A673 (cell line): Measurements from ENCODE around the gene KCTD7. TPM values are rescaled to one million over a fixed set of nuclear protein-coding genes. Genes with fewer than 3 reads are reported as not detected.
"Not testable (repeated sequence)": the region's sequence is repeated elsewhere in the genome, so short reads cannot be mapped to it uniquely, and the experiment has no call there.

Experiments
- BruUV-seq: library from RNA; stranded (reverse); fragments of 400-500 nt; replicated peaks from 2 replicates; lab custom pipeline; 2021; lab: Mats Ljungman, UMichigan
- CTCF ChIA-PET: fragments of 300-600 bp; sonication (Branson Sonifier 250); formaldehyde crosslinking; loops from one replicate; lab custom pipeline; 2022; ENCODE audit warnings: antibody characterized with exemption; lab: Charles Lee
- POLR2A ChIA-PET: fragments of 300-600 bp; sonication (Branson Sonifier 250); formaldehyde crosslinking; loops from one replicate; lab custom pipeline; 2022; ENCODE audit warnings: antibody characterized with exemption; ENCODE audit not compliant: low non-redundant PET; lab: Charles Lee
- DNase-seq: peaks from one replicate; pipeline ENCODE4 v3.0.0-alpha.2; 2015; ENCODE audit warnings: low spot score
- H3K27ac ChIP-seq: fragments of 200-600 bp; sonication (generic); 2 replicates; pipeline ENCODE4 v1.5.1; 2016; ENCODE audit warnings: mixed run types, low read depth, mild to moderate bottlenecking, mixed read lengths, antibody characterized with exemption, low read length; ENCODE audit not compliant: poor library complexity, severe bottlenecking
- H3K27me3 ChIP-seq: fragments of 200-600 bp; sonication (generic); replicated peaks from 2 replicates; pipeline ENCODE4 v1.6.1; 2017; ENCODE audit warnings: mixed run types, low read depth, mild to moderate bottlenecking, mixed read lengths, antibody characterized with exemption, low read length; ENCODE audit not compliant: insufficient read depth, poor library complexity
- H3K36me3 ChIP-seq: fragments of 200-600 bp; sonication (generic); 2 replicates; pipeline ENCODE4 v1.6.1; 2016; ENCODE audit warnings: mixed run types, mild to moderate bottlenecking, mixed read lengths, antibody characterized with exemption, low read length; ENCODE audit not compliant: insufficient read depth, poor library complexity, severe bottlenecking
- H3K4me1 ChIP-seq: fragments of 200-600 bp; sonication (generic); 2 replicates; pipeline ENCODE4 v1.6.1; 2017; ENCODE audit warnings: mixed run types, mild to moderate bottlenecking, mixed read lengths, antibody characterized with exemption, low read length; ENCODE audit not compliant: insufficient read depth, poor library complexity, severe bottlenecking
- H3K4me3 ChIP-seq: fragments of 200-600 bp; sonication (generic); 2 replicates; pipeline ENCODE4 v1.5.1; 2016; ENCODE audit warnings: low read depth, mixed run types, mild to moderate bottlenecking, mixed read lengths, low read length; ENCODE audit not compliant: poor library complexity, severe bottlenecking
- H3K9me3 ChIP-seq: fragments of 200-600 bp; sonication (generic); 2 replicates; pipeline ENCODE4 v1.6.1; 2016; ENCODE audit warnings: mixed run types, low read depth, mild to moderate bottlenecking, mixed read lengths, antibody characterized with exemption, low read length; ENCODE audit not compliant: poor library complexity, severe bottlenecking
- EZH2 ChIP-seq: fragments of 200-600 bp; sonication (generic); IDR thresholded peaks from 2 replicates; pipeline ENCODE4 v1.6.1; 2017; ENCODE audit warnings: borderline replicate concordance, low read depth, mild to moderate bottlenecking, mixed read lengths, antibody characterized with exemption, low read length; ENCODE audit not compliant: poor library complexity, severe bottlenecking
- intact Hi-C: fragments of 100-400 bp; cut with micrococcal nuclease; formaldehyde crosslinking; loops from one replicate; pipeline ENCODE4 v1.10.0; 2022; ENCODE audit not compliant: unreplicated experiment
- total RNA-seq: library from RNA; stranded (reverse); gene quantifications from 2 replicates; pipeline ENCODE4 v1.2.3, GENCODE V29; 2021
- TF ChIP-seq, protein P1 (sequence below): fragments of 300-800, 200-600 bp; sonication (generic); conservative IDR thresholded peaks from 2 replicates; pipeline ENCODE4 v1.5.1; 2017; ENCODE audit warnings: low read depth, mild to moderate bottlenecking, antibody characterized with exemption, low read length, moderate library complexity, mixed read lengths

The KCTD7 gene
- total RNA-seq, 1 experiment from 2014 or later, result 10.6 TPM

DNA sequence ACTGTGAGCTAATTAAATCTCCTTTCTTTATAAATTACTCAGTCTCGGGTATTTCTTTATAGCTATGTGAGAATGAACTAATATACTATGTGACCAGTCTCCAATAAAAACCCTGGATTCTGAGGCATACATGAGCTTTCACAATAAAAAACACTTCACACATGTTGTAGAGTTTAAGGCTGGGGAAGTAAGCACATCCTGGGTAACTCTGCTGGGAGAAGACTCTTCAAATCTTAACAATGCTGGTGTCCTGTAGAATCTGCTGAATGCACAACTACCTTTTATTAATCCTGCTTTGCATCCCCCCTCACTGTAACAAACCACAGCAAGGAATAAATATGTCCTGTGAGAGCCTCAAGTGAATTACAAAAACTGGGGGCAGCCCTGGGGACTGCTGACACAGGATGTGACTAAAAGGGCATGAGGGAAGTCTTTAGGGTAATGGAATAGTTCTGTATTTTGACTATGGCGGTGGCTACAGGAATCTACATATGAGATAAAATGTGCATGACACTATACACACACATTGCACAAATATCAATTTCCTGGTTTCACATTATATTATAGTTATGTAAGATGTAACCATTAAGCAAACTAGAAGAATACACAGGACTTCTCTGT lies 45.1 kb upstream of the KCTD7 start:
- Histone ChIP-seq H3K27ac (no peak overlapping the region), H3K27me3 (no peaks in the 10 kb centered on the region), H3K4me3 (no peak overlapping the region), H3K36me3 (peaks cover 9% of the 10 kb centered on the region), H3K9me3 (no peaks in the 10 kb centered on the region), H3K4me1 (no peaks in the 10 kb centered on the region)
- no TSS peak for BruUV-seq
- ChIA-PET CTCF (no interaction called here), POLR2A (interaction anchor here (0.5 kb wide), 1 partner anchor 463 kb away, joined by 4 read pairs; no protein-coding TSS in a partner anchor)
- no peak for DNase-seq
- intact Hi-C loops, result no loop called here
- TF ChIP-seq, protein P1, sequence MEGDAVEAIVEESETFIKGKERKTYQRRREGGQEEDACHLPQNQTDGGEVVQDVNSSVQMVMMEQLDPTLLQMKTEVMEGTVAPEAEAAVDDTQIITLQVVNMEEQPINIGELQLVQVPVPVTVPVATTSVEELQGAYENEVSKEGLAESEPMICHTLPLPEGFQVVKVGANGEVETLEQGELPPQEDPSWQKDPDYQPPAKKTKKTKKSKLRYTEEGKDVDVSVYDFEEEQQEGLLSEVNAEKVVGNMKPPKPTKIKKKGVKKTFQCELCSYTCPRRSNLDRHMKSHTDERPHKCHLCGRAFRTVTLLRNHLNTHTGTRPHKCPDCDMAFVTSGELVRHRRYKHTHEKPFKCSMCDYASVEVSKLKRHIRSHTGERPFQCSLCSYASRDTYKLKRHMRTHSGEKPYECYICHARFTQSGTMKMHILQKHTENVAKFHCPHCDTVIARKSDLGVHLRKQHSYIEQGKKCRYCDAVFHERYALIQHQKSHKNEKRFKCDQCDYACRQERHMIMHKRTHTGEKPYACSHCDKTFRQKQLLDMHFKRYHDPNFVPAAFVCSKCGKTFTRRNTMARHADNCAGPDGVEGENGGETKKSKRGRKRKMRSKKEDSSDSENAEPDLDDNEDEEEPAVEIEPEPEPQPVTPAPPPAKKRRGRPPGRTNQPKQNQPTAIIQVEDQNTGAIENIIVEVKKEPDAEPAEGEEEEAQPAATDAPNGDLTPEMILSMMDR, result no peak
- no peak for TF ChIP-seq EZH2

DNA sequence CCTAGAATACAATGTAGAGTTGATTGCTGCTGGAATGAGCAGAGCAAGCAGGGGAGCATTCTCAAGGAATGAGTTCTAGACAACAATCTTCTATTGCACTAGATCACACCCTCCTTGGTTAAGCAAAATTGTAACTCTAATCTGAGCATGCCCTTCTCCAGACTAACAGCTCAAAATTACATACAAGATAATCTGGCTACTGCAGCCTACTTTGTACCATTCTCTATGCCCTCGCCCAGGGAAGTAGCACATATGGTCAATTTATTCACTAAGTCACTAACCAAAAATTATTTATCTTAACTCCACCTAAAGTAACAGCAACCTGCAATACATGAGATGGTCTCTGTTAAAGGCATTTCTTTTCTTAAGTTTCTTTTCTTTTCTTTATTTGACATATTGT lies 42.5 kb upstream of the KCTD7 start:
- ChIA-PET POLR2A (no interaction called here), CTCF (no interaction called here)
- no TSS peak for BruUV-seq
- H3K36me3 ChIP-seq, result peaks cover 9% of the 10 kb centered on the region
- no peak overlapping the region for H3K4me3 ChIP-seq
- no peak for DNase-seq
- intact Hi-C loops, result no loop called here
- no peak overlapping the region for H3K27ac ChIP-seq
- H3K4me1 ChIP-seq, result peaks cover 5% of the 10 kb centered on the region
- H3K27me3 ChIP-seq, result no peaks in the 10 kb centered on the region
- H3K9me3 ChIP-seq, result no peaks in the 10 kb centered on the region
- TF ChIP-seq, protein P1, result no peak
- TF ChIP-seq EZH2, result no peak

DNA sequence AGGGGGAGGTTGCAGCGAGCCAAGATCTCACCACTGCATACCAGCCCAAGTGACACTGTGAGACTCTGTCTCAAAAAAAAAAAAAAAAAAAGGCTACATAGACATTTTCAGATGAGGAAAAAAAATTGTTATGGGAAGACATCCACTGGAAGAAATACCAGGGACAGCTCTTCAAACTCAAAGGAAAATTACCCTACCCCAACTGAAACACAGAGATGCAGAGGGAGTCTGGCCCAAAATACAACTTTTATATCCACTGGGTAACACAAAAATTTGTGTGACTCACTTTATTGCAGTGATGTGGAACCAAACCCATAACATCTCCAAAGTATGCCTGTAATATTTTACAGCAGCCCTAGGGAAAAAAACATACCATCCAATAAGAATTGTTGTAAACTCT lies 40.5 kb upstream of the KCTD7 start:
- H3K4me3 ChIP-seq, H3K9me3 ChIP-seq, H3K27me3 ChIP-seq, BruUV-seq, POLR2A ChIA-PET, H3K36me3 ChIP-seq, H3K27ac ChIP-seq, CTCF ChIA-PET, H3K4me1 ChIP-seq, intact Hi-C loops, DNase-seq: not testable (repeated sequence)

DNA sequence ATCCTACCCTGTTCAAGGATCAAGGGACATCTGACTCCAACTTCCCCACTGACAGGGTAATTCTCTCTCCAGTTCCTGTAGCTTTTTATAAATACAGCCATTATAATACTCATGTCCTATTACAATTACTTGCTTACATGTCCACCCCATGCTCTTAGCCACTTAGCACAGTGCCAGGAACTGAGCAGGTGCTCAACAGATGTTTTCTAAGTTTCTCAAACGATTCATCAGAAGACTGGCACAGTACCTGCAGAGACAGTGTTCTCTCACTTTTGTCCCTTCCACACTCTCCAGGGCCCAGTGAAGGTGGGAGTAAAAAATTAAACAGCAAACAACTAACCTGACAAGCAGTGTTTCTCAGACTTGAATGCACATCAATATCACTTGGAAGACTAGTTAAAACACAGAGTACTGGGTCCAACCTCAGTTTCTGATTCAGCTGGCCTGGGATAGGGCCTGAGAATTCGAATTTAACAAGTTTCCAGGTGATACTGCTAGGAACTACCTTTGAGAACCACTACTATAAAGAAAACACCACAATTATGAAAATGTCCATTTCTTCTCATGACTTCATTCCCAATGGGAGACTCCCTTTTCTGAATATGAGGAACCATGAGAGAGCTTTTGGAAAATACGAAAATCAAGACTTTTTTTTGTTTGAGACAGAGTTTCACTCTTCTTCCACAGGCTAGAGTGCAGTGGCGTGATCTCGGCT lies 39.7 kb upstream of the KCTD7 start:
- H3K4me3 ChIP-seq, DNase-seq, H3K9me3 ChIP-seq, H3K27me3 ChIP-seq, H3K4me1 ChIP-seq, H3K36me3 ChIP-seq, H3K27ac ChIP-seq, intact Hi-C loops: not testable (repeated sequence)
- TSS peak; percentile 14 for BruUV-seq
- ChIA-PET CTCF (interaction anchor here (0.6 kb wide), 1 partner anchor 109 kb away, joined by 3 read pairs; no protein-coding TSS in a partner anchor), POLR2A (interaction anchor here (0.5 kb wide), 1 partner anchor 40 kb away, joined by 8 read pairs; the partner anchor contains the start of gene KCTD7)

DNA sequence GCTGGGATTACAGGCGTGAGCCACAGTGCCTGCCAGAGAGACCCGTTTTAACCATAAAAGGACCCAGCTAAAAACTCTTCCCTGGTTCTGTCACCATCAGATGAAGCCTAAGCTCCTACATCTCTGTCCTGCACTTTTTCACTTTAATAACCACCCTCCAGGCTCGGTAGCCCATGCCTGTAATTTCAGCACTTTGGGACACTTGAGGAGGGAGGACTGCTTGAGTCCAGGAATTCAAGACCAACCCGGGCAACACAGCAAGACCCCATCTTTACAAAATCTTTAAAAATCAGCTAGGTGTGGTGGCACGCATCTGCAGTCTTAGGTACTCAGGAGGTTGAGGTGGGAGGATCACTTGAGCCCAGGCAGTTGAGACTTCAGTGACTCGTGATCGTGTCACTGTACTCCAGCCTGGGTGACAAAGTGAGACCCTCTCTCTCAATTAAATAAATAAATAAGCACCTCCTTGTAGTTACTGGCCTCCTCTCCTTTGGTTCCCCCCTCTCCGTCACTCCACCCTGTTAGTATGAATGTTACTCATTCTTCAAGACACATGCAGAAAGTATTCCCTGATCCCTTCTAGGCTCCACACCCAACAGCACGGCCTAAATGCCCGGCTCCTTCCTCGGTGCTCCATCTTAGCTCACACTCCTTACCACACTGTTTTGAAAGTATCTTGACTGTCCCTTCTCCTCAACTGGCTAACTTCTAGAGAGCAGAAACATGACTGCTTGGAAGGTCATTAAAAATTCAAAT lies 38.2 kb upstream of the KCTD7 start:
- POLR2A ChIA-PET, DNase-seq, H3K36me3 ChIP-seq, intact Hi-C loops, H3K9me3 ChIP-seq, H3K27me3 ChIP-seq, H3K27ac ChIP-seq, CTCF ChIA-PET, H3K4me1 ChIP-seq: not testable (repeated sequence)
- TSS peak; percentile 33 for BruUV-seq
- H3K4me3 ChIP-seq, result peak overlapping the region; percentile 88
